NCI-H446 treated with DMSO at 0.1 percent for 48 hours (cell line): Measurements from ENCODE around the gene DYTN.

ENCODE experiments used
- DNase-seq: peaks from one replicate; lab custom pipeline; 2025; lab: John Stamatoyannopoulos, UW

DYTN gene

DNA sequence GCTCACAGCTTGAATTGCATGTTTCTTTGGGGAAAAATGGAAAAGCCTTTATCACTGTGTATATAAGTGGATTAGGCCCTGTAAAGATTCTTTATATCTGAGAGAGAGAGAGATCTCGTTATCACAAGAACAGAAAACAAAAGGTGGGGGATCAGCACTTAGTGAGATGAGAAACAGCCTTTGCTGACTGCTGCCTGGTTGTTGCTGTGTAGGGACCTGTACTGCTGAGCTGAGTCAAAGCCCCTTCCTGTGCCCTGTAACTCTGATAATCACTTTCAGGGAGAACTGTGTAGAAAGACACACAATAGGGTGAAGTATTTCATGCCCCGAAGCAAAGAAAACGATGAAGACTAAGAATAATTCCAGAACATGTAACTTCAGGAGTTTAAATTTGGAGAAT, 106.5 kb downstream of the DYTN start:
- no peak for DNase-seq

- DNase-seq, result no peak
Observed at GRCh38 chr2:206611191-206611590, 107.0 kb downstream of the DYTN start.

DNA sequence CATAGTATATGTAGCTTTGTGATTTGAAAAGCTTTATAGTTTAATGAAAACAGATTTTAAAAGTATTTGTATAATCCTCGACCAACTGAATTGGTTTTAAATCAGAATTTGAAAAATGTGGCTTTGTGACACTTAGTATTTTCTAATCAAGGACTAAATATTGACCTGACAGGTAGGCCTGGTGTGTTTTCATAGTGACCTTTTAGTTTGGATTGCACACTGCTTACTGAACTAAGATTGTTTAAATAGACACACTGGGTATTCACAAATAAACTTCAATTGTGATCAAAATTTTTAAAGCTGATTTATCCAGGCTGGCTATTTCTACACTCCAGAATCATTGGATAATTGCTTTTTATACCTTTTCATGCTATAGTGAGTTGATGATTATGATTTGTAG, 107.7 kb downstream of the DYTN start:
- no peak for DNase-seq

GRCh38 chr2:206603243-206603642, 115.0 kb downstream of the DYTN start:
- no peak for DNase-seq
